SU-DHL-6 (cell line): ENCODE data around the gene HIVEP2.

Experiments
- H2AFZ ChIP-seq: fragments of 200-600 bp; sonication (generic); 2 replicates; pipeline ENCODE4 v1.6.1; 2014; ENCODE audit warnings: low read depth, mild to moderate bottlenecking, moderate library complexity, mixed read lengths, antibody characterized with exemption, low read length; ENCODE audit not compliant: severe bottlenecking
- H3F3A ChIP-seq: fragments of 200-600 bp; shearing (Covaris generic); 2 replicates; pipeline ENCODE4 v1.6.0; 2016; ENCODE audit warnings: antibody characterized with exemption, mild to moderate bottlenecking; ENCODE audit not compliant: insufficient read depth
- H3K27ac ChIP-seq: fragments of 200-600 bp; sonication (generic); 2 replicates; pipeline ENCODE4 v1.5.1; 2016; ENCODE audit warnings: low read depth, mild to moderate bottlenecking, low read length, moderate library complexity, mixed read lengths
- H3K27me3 ChIP-seq: fragments of 200-600 bp; sonication (generic), shearing (Covaris generic); 2 replicates; pipeline ENCODE4 v1.6.0; 2014; ENCODE audit warnings: mild to moderate bottlenecking, low read length
- H3K36me3 ChIP-seq: fragments of 200-600 bp; sonication (generic); 2 replicates; pipeline ENCODE4 v1.6.1; 2014; ENCODE audit warnings: mild to moderate bottlenecking, low read length, mixed read lengths
- H3K4me2 ChIP-seq: fragments of 300-600, 200-600 bp; shearing (Covaris generic), sonication (generic); 2 replicates; pipeline ENCODE4 v1.6.0; 2014; ENCODE audit warnings: low read length, low read depth, mild to moderate bottlenecking; ENCODE audit not compliant: poor library complexity, severe bottlenecking
- H3K4me3 ChIP-seq: fragments of 200-600 bp; sonication (generic); 2 replicates; pipeline ENCODE4 v1.5.1; 2014; ENCODE audit warnings: antibody characterized with exemption, low read length, mild to moderate bottlenecking, mixed read lengths; ENCODE audit not compliant: insufficient read depth, poor library complexity, severe bottlenecking
- H3K79me2 ChIP-seq: fragments of 200-600 bp; sonication (generic); 2 replicates; pipeline ENCODE4 v1.6.1; 2014; ENCODE audit warnings: mild to moderate bottlenecking, low read length, moderate library complexity; ENCODE audit not compliant: insufficient read depth
- H3K9ac ChIP-seq: fragments of 200-600 bp; sonication (generic); 2 replicates; pipeline ENCODE4 v1.7.0; 2014; ENCODE audit warnings: mild to moderate bottlenecking, low read length
- H3K9me2 ChIP-seq: fragments of 200-600 bp; sonication (generic); replicated peaks from 2 replicates; pipeline ENCODE4 v1.6.1; 2014; ENCODE audit warnings: low read length; ENCODE audit not compliant: insufficient read depth
- H3K9me3 ChIP-seq: fragments of 200-600 bp; sonication (generic); 2 replicates; pipeline ENCODE4 v1.6.1; 2014; ENCODE audit warnings: low read length, mixed read lengths; ENCODE audit not compliant: insufficient read depth
- H4K20me1 ChIP-seq: fragments of 200-600 bp; sonication (generic); 2 replicates; pipeline ENCODE4 v1.6.1; 2014; ENCODE audit warnings: low read depth, mild to moderate bottlenecking, antibody characterized with exemption, low read length, moderate library complexity, mixed read lengths
- CTCF ChIP-seq: fragments of 200-600 bp; sonication (generic); IDR thresholded peaks from one replicate; pipeline ENCODE4 v1.5.1; 2017; ENCODE audit warnings: antibody characterized with exemption, mild to moderate bottlenecking, low read length, moderate library complexity; ENCODE audit not compliant: insufficient read depth, poor library complexity, severe bottlenecking
- EZH2phosphoT487 ChIP-seq: fragments of 200-600 bp; sonication (generic), shearing (Covaris generic); conservative IDR thresholded peaks from 2 replicates; pipeline ENCODE4 v1.6.1; 2018; ENCODE audit warnings: mild to moderate bottlenecking, antibody characterized with exemption, low read length, moderate library complexity, mixed read lengths

HIVEP2 gene

GRCh38 chr6:142803032-142803431, 141.9 kb downstream of the HIVEP2 start:
- H3F3A ChIP-seq: no peaks in the 10 kb centered on the region
- no peak overlapping the region for H3K9ac ChIP-seq
- H3K9me3 ChIP-seq: no peaks in the 10 kb centered on the region
- H3K9me2 ChIP-seq: no peaks in the 10 kb centered on the region
- no peaks in the 10 kb centered on the region for H3K79me2 ChIP-seq
- H3K27me3 ChIP-seq: no peaks in the 10 kb centered on the region
- no peak overlapping the region for H3K27ac ChIP-seq
- TF ChIP-seq EZH2phosphoT487 (no peak), CTCF (no peak)
- H3K36me3 ChIP-seq: 0 out of 2 replicates have a peak, but pooled peaks cover 2% of the 10 kb centered on the region
- H4K20me1 ChIP-seq: no peaks in the 10 kb centered on the region; the same call in 1 of the 2 replicates
- no peak overlapping the region for H2AFZ ChIP-seq
- no peak overlapping the region for H3K4me2 ChIP-seq
- H3K4me3 ChIP-seq: no peak overlapping the region

GRCh38 chr6:142802124-142802523, 142.9 kb downstream of the HIVEP2 start:
- Histone ChIP-seq H3K79me2 (no peaks in the 10 kb centered on the region), H3K27ac (no peak overlapping the region), H3K9me2 (no peaks in the 10 kb centered on the region), H3K9ac (no peak overlapping the region), H3K9me3 (no peaks in the 10 kb centered on the region), H3K27me3 (no peaks in the 10 kb centered on the region), H3K36me3 (0 out of 2 replicates have a peak, but pooled peaks cover 2% of the 10 kb centered on the region), H2AFZ (no peak overlapping the region), H3K4me2 (no peak overlapping the region), H3K4me3 (no peak overlapping the region), H3F3A (no peaks in the 10 kb centered on the region), H4K20me1 (no peaks in the 10 kb centered on the region; the same call in 1 of the 2 replicates)
- TF ChIP-seq EZH2phosphoT487 (no peak), CTCF (no peak)

- 0 out of 2 replicates have a peak, but pooled peaks cover 2% of the 10 kb centered on the region for H3K36me3 ChIP-seq
- TF ChIP-seq CTCF: no peak
- no peak overlapping the region for H2AFZ ChIP-seq
- H3K4me2 ChIP-seq: no peak overlapping the region
- no peaks in the 10 kb centered on the region; the same call in 1 of the 2 replicates for H4K20me1 ChIP-seq
- no peaks in the 10 kb centered on the region for H3K27me3 ChIP-seq
- no peaks in the 10 kb centered on the region for H3K9me3 ChIP-seq
- H3K4me3 ChIP-seq: no peak overlapping the region
- H3K9ac ChIP-seq: no peak overlapping the region
- H3K79me2 ChIP-seq: no peaks in the 10 kb centered on the region
- H3F3A ChIP-seq: no peaks in the 10 kb centered on the region
- H3K9me2 ChIP-seq: no peaks in the 10 kb centered on the region
- H3K27ac ChIP-seq: no peak overlapping the region
Observed at GRCh38 chr6:142800240-142800639, 144.7 kb downstream of the HIVEP2 start.
